Measurements from ENCODE around the gene CTBP2.

Gene CTBP2

DNA sequence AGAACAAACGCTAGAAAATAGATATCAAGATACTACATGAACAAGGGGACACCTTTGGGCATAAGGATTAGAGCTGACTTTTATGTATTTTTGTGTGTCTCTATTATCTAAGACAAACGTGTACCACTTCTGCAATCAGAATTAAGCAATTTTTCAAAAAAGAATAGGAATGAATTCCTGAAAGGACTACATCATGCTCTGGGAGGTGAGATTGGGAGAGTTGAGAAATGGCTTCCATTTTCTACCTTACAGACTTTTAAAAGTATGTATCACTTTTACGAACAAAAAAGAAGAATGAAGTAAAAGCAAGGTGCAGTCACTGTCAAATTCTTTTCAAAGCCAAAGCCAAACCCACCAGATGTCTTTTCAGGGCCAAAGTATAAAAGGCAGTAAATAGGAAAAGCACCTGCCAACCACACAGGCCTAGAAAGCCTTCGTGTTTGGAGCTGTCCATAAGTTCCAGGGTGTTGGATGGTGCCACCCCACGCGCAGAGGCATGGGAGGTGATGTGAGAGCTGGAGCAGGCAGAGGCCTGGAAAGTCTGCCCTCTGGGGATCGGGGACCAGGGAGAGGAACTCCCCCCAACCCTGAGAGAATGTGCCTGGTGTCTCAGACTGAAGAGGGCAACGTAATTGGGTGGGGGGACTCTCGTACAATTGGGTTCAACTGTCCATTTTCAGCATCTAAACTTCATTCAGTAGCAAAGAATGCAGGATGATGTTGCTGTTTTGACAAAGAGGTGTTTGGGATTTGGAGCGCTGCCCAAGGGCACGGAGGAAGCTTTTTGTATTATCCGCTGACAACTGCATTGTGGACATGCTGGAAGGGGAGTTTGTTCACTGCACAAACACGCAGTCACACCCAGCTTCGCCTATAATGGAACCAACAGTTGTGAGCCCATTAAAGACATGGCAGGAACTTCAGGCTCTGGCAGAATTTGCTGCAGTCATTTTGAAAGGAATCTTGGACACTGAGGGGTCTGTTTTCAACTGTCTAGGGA, 17.6 kb upstream of the CTBP2 start:
- no peak for DNase-seq
- TF ChIP-seq, protein P1, sequence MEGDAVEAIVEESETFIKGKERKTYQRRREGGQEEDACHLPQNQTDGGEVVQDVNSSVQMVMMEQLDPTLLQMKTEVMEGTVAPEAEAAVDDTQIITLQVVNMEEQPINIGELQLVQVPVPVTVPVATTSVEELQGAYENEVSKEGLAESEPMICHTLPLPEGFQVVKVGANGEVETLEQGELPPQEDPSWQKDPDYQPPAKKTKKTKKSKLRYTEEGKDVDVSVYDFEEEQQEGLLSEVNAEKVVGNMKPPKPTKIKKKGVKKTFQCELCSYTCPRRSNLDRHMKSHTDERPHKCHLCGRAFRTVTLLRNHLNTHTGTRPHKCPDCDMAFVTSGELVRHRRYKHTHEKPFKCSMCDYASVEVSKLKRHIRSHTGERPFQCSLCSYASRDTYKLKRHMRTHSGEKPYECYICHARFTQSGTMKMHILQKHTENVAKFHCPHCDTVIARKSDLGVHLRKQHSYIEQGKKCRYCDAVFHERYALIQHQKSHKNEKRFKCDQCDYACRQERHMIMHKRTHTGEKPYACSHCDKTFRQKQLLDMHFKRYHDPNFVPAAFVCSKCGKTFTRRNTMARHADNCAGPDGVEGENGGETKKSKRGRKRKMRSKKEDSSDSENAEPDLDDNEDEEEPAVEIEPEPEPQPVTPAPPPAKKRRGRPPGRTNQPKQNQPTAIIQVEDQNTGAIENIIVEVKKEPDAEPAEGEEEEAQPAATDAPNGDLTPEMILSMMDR (IDR thresholded peaks at IDR 0.05; ENCODE audit: low read depth, low read length), result no peak
- H3K4me3 ChIP-seq (ENCODE audit: low read depth, low read length), result no peak overlapping the region
- H3K9me3 ChIP-seq (ENCODE audit: severe bottlenecking), result no peaks in the 10 kb centered on the region
- no peak overlapping the region for H3K27ac ChIP-seq
- no peaks in the 10 kb centered on the region for H3K27me3 ChIP-seq (ENCODE audit: insufficient read depth, low read depth, severe bottlenecking)
- H3K36me3 ChIP-seq, result no peaks in the 10 kb centered on the region

- Histone ChIP-seq H3K9me3 (ENCODE audit: severe bottlenecking) (no peaks in the 10 kb centered on the region), H3K36me3 (no peaks in the 10 kb centered on the region), H3K27ac (no peak overlapping the region), H3K4me3 (ENCODE audit: low read depth, low read length) (no peak overlapping the region), H3K27me3 (ENCODE audit: insufficient read depth, low read depth, severe bottlenecking) (no peaks in the 10 kb centered on the region)
- TF ChIP-seq, protein P1 (IDR thresholded peaks at IDR 0.05; ENCODE audit: low read depth, low read length), result no peak
- no peak for DNase-seq
These were observed 15.4 kb upstream of the CTBP2 start for GRCh38 chr10:125175807-125176206.

- no peak overlapping the region for H3K4me3 ChIP-seq (ENCODE audit: low read depth, low read length)
- no peak overlapping the region for H3K27ac ChIP-seq
- DNase-seq, result no peak
- TF ChIP-seq, protein P1 (IDR thresholded peaks at IDR 0.05; ENCODE audit: low read depth, low read length), result no peak
- H3K9me3 ChIP-seq (ENCODE audit: severe bottlenecking), result no peaks in the 10 kb centered on the region
- no peaks in the 10 kb centered on the region for H3K27me3 ChIP-seq (ENCODE audit: insufficient read depth, low read depth, severe bottlenecking)
- no peaks in the 10 kb centered on the region for H3K36me3 ChIP-seq
These were observed 14.0 kb upstream of the CTBP2 start for GRCh38 chr10:125174360-125174759.

DNA sequence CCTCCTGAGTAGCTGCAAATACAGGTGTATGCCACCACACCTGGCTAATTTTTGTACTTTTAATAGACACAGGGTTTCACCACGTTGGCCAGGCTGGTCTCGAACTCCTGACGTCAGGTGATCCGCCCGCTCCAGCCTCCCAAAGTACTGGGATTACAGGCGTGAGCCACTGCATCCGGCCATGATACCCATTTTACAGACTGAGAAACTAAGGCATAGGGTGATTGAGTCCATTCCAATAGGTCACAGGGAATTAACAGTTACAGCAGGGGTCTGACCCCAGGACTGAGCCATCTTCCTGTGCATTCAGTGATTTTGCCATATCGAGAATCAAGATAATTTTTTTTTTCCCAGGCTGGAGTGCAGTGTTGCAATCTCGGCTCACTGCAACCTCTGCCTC, 12.3 kb upstream of the CTBP2 start:
- TF ChIP-seq, protein P1 (IDR thresholded peaks at IDR 0.05; ENCODE audit: low read depth, low read length), result no peak
- Histone ChIP-seq H3K27me3 (ENCODE audit: insufficient read depth, low read depth, severe bottlenecking) (no peaks in the 10 kb centered on the region), H3K27ac (no peak overlapping the region), H3K4me3 (ENCODE audit: low read depth, low read length) (no peak overlapping the region), H3K9me3 (ENCODE audit: severe bottlenecking) (no peaks in the 10 kb centered on the region), H3K36me3 (no peaks in the 10 kb centered on the region)
- no peak for DNase-seq

- H3K4me3 ChIP-seq (ENCODE audit: low read depth, low read length), result no peak overlapping the region
- H3K27me3 ChIP-seq (ENCODE audit: insufficient read depth, low read depth, severe bottlenecking), result no peaks in the 10 kb centered on the region
- no peak overlapping the region for H3K27ac ChIP-seq
- no peaks in the 10 kb centered on the region for H3K36me3 ChIP-seq
- no peak for DNase-seq
- TF ChIP-seq, protein P1 (IDR thresholded peaks at IDR 0.05; ENCODE audit: low read depth, low read length), result no peak
- no peaks in the 10 kb centered on the region for H3K9me3 ChIP-seq (ENCODE audit: severe bottlenecking)
These were observed 11.3 kb upstream of the CTBP2 start for GRCh38 chr10:125171402-125172306.

Measured in WERI-Rb-1 (cell line).